GM04503 (cell line): Measurements from ENCODE around the gene SLC44A3.

Experiments
- DNase-seq: peaks from one replicate; pipeline ENCODE4 v3.0.0-alpha.2; 2012; ENCODE audit warnings: low read depth

The SLC44A3 gene, protein sequence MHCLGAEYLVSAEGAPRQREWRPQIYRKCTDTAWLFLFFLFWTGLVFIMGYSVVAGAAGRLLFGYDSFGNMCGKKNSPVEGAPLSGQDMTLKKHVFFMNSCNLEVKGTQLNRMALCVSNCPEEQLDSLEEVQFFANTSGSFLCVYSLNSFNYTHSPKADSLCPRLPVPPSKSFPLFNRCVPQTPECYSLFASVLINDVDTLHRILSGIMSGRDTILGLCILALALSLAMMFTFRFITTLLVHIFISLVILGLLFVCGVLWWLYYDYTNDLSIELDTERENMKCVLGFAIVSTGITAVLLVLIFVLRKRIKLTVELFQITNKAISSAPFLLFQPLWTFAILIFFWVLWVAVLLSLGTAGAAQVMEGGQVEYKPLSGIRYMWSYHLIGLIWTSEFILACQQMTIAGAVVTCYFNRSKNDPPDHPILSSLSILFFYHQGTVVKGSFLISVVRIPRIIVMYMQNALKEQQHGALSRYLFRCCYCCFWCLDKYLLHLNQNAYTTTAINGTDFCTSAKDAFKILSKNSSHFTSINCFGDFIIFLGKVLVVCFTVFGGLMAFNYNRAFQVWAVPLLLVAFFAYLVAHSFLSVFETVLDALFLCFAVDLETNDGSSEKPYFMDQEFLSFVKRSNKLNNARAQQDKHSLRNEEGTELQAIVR

GRCh38 chr1:94819945-94820746 is at the start of gene SLC44A3:
Gene SLC44A3, plus strand, starts transcription at chr1:94820357. Its CDS starts 95 bp downstream, at chr1:94820452.
- DNase-seq, result no peak

GRCh38 chr1:94772230-94772641 is 47.9 kb upstream of the SLC44A3 start:
- no peak for DNase-seq

DNA sequence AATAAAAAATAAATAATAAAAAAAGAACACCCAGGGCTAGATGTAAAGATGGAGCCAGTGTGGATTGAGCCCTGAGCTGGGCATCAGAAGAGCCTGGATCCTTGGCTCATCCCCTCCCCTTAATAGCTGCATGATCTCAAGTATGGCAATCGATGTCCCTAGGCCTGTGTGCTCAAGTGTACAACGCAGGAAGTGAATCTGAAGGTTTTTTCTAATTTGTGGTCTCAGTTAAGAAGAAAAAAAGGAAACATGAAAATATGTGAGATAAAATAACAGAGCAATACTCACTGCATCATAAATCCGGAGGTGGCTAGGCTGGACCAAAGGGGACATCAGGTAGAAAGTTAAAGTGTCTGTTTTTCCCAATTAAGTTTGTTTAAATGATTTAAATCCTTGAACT is 47.3 kb upstream of the SLC44A3 start:
- DNase-seq, result no peak

- no peak for DNase-seq
Observed at GRCh38 chr1:94773296-94773809, 46.8 kb upstream of the SLC44A3 start.

DNA sequence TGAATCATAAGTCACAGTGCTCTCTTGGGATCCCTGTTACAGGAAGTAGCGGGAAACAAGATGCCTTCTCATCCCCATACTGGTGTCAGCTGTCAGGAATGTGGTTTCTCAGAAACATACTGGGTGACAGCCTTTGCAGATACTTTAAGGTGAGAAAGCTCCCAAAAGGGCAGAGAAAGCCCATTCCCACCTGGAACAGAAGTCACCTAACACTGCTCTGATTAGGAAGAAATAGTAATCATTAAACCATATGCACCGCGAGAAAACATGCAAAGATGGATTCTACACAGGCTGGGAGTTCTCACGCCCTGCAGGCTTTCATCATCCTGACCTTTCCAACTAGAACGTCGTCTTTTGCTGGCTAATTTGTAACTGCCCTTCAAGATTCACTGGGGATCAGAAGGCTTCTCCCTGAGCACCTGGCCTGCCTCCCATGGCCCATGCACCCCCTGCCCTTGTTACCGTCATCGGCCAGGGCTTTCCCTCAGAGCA is 46.2 kb upstream of the SLC44A3 start:
- peak; percentile 42 for DNase-seq

DNA sequence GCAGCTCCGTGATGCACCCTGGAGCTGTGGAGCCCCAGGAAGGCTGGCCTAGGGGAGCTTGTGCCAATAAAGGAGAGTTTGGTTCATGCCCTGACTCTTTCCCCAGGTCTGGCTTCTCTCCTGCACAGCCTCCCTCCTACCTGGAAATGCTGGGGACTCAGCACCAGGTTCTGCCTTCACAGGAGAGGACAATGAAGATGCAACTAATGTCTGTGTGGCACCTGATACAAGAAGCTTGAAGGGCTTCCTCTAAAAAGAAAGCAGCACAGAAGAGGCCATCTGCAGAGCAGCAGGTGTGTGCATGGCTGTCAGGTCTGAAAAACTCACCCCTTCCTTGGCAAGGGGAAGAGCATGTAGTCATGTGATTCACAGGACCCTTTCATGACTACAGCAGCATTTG is 43.7 kb upstream of the SLC44A3 start:
- no peak for DNase-seq

DNA sequence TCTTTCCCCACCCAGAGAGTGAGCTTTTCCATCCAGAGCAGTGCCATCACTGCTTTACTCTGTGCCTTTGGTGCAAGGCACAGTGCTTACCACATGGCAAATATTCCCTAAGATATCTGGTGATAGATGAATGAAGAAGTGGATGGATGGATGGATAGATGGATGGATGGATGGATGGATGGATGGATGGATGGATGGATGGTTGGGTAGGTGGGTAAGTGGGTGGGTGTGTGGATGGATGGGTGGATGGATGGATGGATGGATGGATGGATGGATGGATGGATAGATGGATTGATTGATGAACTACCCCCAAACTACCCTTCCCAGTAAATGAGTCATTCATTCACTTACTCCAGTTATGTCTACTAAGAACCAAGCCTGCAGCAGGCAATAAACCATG is 42.9 kb upstream of the SLC44A3 start:
- no peak for DNase-seq

- no peak for DNase-seq
Observed at GRCh38 chr1:94778808-94779207, 41.3 kb upstream of the SLC44A3 start.

- DNase-seq, result peak; percentile 96
Observed at GRCh38 chr1:94783342-94784189, 36.6 kb upstream of the SLC44A3 start.

- no peak for DNase-seq
Observed at GRCh38 chr1:94784190-94784515, 36.0 kb upstream of the SLC44A3 start.

- no peak for DNase-seq
Observed at GRCh38 chr1:94787691-94788090, 32.5 kb upstream of the SLC44A3 start.

DNA sequence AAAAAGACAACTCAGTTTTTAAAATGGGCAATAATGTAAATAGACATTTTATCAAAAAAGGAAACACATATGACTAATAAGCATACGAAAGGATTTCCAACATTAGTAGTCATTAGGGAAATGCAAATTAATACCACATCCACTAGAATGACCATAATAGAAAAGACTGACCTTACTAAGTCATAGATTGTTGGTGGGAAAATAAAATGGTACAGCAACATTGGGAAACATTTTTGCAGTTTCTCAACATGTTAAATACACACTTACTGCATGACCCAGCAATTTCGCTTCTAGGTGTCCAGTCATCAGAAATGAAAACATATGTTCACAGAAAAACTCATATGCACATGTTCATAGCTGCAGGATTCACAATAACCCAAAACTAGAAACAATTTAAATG is 29.9 kb upstream of the SLC44A3 start:
- no peak for DNase-seq

- DNase-seq, result no peak
Observed at GRCh38 chr1:94790670-94791069, 29.5 kb upstream of the SLC44A3 start.

GRCh38 chr1:94792473-94793295 is 27.5 kb upstream of the SLC44A3 start:
- peak; percentile 70 for DNase-seq

- peak; percentile 75 for DNase-seq
Observed at GRCh38 chr1:94793296-94793656, 26.9 kb upstream of the SLC44A3 start.

GRCh38 chr1:94795434-94795833 is 24.7 kb upstream of the SLC44A3 start:
- DNase-seq, result no peak

DNA sequence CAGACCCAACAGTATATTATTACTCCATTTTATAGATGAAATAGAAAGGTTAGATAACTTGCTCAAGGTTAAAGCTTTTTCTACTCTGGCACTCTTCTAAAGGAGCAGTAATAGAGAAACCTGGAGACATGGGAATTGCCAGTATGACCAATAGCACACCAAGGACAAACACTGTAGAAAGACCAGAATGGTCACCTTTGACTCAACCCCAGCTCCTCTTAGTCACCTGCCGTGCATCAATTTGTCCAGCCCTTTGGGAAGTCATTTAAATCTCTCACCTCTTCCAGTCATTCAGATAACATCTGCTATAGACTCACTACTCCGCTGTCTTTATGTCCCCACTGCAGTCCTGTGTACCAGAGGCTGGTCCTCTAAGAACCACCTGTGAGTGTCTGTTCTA is 23.9 kb upstream of the SLC44A3 start:
- DNase-seq, result no peak

DNA sequence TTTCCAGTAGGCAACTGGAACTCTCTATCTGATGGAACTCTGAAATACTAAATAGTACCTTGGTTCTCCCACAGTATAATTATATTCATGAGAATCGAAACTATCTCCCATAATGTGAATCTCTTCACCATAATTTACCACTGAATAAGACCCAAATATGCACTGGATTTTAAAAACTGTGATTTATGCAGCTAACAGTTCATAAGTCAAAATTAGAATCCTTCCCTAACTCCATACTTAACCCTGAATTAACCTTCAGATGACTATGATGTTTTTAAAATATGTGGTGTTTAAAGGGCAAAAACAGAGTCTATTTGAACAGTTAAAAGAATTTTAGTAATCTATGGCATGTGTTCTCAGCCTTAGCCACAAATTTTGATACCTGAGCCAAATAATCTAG is 22.9 kb upstream of the SLC44A3 start:
- no peak for DNase-seq

DNA sequence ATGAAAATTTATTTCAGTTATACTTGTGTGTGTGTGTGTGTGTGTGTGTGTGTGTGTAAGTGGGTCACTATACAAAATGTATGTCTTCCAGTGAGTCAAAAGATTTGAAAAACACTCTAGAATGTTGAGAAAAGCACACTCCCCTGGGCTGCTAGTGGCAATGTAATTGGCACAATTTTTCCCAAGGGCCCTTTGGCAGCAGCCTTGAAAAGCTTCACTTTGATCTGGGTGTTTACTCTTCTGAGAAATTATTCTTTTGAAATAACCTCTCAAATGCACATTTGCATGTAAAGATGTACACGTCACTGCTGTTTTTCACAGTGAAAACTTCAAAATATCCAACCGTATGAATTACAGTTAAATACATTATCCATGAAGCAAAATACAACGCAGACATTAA is 22.1 kb upstream of the SLC44A3 start:
- DNase-seq, result no peak

GRCh38 chr1:94798462-94798861 is 21.7 kb upstream of the SLC44A3 start:
- no peak for DNase-seq

- no peak for DNase-seq
Observed at GRCh38 chr1:94799206-94799605, 21.0 kb upstream of the SLC44A3 start.
